Measurements from ENCODE around the gene ANKRD52.

DNA sequence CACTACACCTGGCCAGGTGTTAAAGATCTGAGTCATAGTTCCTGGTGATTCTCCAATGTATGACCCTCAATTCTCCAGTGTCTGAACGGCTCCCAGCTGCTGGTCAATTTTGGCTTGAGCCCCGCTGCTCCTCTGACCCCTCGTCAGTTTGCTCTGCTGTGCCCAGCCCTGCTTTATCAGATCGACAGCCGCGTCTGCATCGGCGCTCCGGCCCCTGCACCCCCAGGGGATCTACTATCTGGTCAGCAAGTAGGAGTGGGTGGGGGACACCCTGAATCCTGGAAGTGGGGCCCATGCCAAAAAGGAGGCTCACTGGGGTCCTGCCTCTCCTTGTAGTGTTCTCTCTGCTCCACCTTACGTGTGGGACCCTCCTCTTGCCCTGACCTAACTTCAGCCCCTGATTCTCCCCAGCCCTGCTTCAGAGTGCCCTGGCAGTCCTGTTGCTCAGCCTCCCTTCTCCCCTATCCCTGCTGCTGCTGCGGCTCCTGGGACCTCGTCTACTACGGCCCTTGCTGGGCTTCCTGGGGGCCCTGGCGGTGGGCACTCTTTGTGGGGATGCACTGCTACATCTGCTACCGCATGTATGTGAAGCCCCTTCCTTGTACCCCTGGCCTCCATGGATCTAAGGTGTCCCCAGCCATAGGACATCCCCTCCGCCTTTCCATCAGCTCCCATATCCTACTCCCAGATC, 23.3 kb downstream of the ANKRD52 start:
- TF ChIP-seq, protein P1, sequence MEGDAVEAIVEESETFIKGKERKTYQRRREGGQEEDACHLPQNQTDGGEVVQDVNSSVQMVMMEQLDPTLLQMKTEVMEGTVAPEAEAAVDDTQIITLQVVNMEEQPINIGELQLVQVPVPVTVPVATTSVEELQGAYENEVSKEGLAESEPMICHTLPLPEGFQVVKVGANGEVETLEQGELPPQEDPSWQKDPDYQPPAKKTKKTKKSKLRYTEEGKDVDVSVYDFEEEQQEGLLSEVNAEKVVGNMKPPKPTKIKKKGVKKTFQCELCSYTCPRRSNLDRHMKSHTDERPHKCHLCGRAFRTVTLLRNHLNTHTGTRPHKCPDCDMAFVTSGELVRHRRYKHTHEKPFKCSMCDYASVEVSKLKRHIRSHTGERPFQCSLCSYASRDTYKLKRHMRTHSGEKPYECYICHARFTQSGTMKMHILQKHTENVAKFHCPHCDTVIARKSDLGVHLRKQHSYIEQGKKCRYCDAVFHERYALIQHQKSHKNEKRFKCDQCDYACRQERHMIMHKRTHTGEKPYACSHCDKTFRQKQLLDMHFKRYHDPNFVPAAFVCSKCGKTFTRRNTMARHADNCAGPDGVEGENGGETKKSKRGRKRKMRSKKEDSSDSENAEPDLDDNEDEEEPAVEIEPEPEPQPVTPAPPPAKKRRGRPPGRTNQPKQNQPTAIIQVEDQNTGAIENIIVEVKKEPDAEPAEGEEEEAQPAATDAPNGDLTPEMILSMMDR (optimal IDR thresholded peaks at IDR 0.05 in 1 of 3, IDR thresholded peaks at IDR 0.05 in 1 of 3, conservative IDR thresholded peaks at IDR 0.05 in 1 of 3; ENCODE audit: extremely low read depth in 1 of 3, insufficient read depth in 2 of 3, low read length in 3 of 3) = no peak
- TF ChIP-seq EZH2 (IDR thresholded peaks at IDR 0.05; ENCODE audit: low read length) = no peak
